Measurements from ENCODE around the gene SPAG8. TPM values are rescaled to one million over a fixed set of nuclear protein-coding genes. Genes with fewer than 3 reads are reported as not detected.

SPAG8 gene
- total RNA-seq, 1 donor from 2014 or later = 4.0 TPM

- CTCF ChIA-PET = interaction anchor here (1.5 to 6.0 kb wide), 2 partner anchors 14 to 42 kb away, joined by 6 to 28 read pairs; no protein-coding TSS in a partner anchor
- TF ChIP-seq, protein P1, sequence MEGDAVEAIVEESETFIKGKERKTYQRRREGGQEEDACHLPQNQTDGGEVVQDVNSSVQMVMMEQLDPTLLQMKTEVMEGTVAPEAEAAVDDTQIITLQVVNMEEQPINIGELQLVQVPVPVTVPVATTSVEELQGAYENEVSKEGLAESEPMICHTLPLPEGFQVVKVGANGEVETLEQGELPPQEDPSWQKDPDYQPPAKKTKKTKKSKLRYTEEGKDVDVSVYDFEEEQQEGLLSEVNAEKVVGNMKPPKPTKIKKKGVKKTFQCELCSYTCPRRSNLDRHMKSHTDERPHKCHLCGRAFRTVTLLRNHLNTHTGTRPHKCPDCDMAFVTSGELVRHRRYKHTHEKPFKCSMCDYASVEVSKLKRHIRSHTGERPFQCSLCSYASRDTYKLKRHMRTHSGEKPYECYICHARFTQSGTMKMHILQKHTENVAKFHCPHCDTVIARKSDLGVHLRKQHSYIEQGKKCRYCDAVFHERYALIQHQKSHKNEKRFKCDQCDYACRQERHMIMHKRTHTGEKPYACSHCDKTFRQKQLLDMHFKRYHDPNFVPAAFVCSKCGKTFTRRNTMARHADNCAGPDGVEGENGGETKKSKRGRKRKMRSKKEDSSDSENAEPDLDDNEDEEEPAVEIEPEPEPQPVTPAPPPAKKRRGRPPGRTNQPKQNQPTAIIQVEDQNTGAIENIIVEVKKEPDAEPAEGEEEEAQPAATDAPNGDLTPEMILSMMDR (IDR thresholded peaks at IDR 0.05) = no peak
- H3K27me3 Mint-ChIP-seq = no peaks in the 10 kb centered on the region
- H3K36me3 Mint-ChIP-seq (ENCODE audit: low read depth) = no peaks in the 10 kb centered on the region
- ATAC-seq (ENCODE audit: low read depth) (peak; percentile 51), DNase-seq (no peak)
- H3K4me1 Mint-ChIP-seq = peaks cover 50% of the 10 kb centered on the region
- POLR2A ChIA-PET = interaction anchor here (0.9 kb wide), 1 partner anchor 11 kb away, joined by 4 read pairs; the partner anchor contains the start of genes FAM221B and TMEM8B
- H3K27ac Mint-ChIP-seq = no peak overlapping the region
- no peak overlapping the region for H3K4me3 Mint-ChIP-seq
- H3K9me3 Mint-ChIP-seq = no peaks in the 10 kb centered on the region
- intact Hi-C loops (cut with micrococcal nuclease) = no loop called here
These were observed 27.9 kb upstream of the SPAG8 start for GRCh38 chr9:35839926-35840325.

DNA sequence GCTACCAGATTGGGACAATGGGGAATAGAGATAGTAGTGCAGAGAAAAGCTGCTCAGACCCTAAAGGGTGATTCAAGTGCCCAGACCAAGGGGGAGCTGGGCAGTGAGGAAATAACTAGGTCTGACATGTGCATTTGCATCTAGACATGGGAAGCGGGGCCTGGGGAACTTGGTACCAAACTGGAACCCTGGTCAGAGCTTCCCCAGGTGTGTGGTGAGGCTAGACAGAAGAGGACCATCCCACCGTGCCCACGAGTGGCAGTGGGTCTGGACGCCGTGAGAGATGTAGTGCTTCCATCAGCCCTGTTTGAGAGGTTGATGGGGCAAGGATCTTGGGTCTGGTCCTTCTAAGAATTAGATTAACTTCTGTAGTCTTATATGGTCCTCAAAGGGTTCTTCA, 24.5 kb upstream of the SPAG8 start:
- Mint-ChIP-seq H3K27ac (no peak overlapping the region), H3K36me3 (ENCODE audit: low read depth) (no peaks in the 10 kb centered on the region), H3K4me3 (no peak overlapping the region), H3K9me3 (no peaks in the 10 kb centered on the region), H3K4me1 (peaks cover 43% of the 10 kb centered on the region), H3K27me3 (no peaks in the 10 kb centered on the region)
- DNase-seq = no peak
- ChIA-PET CTCF (interaction anchor here (1.9 to 6.0 kb wide), 2 partner anchors 10 to 46 kb away, joined by 10 to 28 read pairs; no protein-coding TSS in a partner anchor), POLR2A (no interaction called here)
- TF ChIP-seq, protein P1 (IDR thresholded peaks at IDR 0.05) = no peak
- intact Hi-C loops (cut with micrococcal nuclease) = no loop called here
- ATAC-seq (ENCODE audit: low read depth) = no peak

DNA sequence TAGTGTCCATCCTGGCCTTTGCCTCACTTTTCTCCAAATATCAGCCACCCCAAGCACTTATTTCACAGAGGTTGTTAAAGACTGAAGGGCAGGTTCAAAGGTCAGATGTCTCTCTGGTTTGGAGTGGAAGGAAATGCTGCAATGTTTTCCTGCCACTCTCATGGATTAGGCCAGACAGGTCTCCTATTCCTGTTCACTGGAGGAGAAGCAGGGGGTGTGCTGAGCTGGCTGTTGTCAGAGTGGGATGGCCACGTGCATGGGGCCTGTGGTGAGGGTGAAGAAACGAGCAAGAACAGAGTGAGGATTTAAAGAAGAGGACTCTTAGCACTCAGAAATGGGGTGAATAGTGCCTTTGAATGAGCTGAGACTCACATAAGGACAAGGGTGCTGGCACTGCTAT, 23.7 kb upstream of the SPAG8 start:
- TF ChIP-seq, protein P1 (IDR thresholded peaks at IDR 0.05) = no peak
- intact Hi-C loops (cut with micrococcal nuclease) = no loop called here
- Mint-ChIP-seq H3K36me3 (ENCODE audit: low read depth) (no peaks in the 10 kb centered on the region), H3K9me3 (no peaks in the 10 kb centered on the region), H3K27me3 (no peaks in the 10 kb centered on the region), H3K4me3 (no peak overlapping the region), H3K27ac (no peak overlapping the region), H3K4me1 (peaks cover 39% of the 10 kb centered on the region)
- ATAC-seq (ENCODE audit: low read depth) (no peak), DNase-seq (no peak)
- CTCF ChIA-PET = interaction anchor here (0.7 to 6.0 kb wide), 3 partner anchors 10 to 102 kb away, joined by 3 to 28 read pairs (median 10); no protein-coding TSS in a partner anchor
- POLR2A ChIA-PET = no interaction called here

- H3K27me3 Mint-ChIP-seq = no peaks in the 10 kb centered on the region
- no peak for DNase-seq
- TF ChIP-seq, protein P1 (IDR thresholded peaks at IDR 0.05) = no peak
- ChIA-PET POLR2A (no interaction called here), CTCF (interaction anchor here (0.7 to 6.0 kb wide), 4 partner anchors 9 to 101 kb away, joined by 3 to 28 read pairs (median 6); no protein-coding TSS in a partner anchor)
- H3K27ac Mint-ChIP-seq = no peak overlapping the region
- H3K4me3 Mint-ChIP-seq = no peak overlapping the region
- H3K4me1 Mint-ChIP-seq = peaks cover 35% of the 10 kb centered on the region
- H3K9me3 Mint-ChIP-seq = no peaks in the 10 kb centered on the region
- H3K36me3 Mint-ChIP-seq (ENCODE audit: low read depth) = no peaks in the 10 kb centered on the region
- intact Hi-C loops (cut with micrococcal nuclease) = no loop called here
- no peak for ATAC-seq (ENCODE audit: low read depth)
These were observed 23.2 kb upstream of the SPAG8 start for GRCh38 chr9:35835216-35835632.

- CTCF ChIA-PET = interaction anchor here (0.7 to 6.0 kb wide), 6 partner anchors 8 to 48 kb away, joined by 3 to 28 read pairs (median 4); no protein-coding TSS in a partner anchor
- H3K4me3 Mint-ChIP-seq = peak overlapping the region; percentile 33
- H3K27me3 Mint-ChIP-seq = no peaks in the 10 kb centered on the region
- H3K9me3 Mint-ChIP-seq = no peaks in the 10 kb centered on the region
- H3K27ac Mint-ChIP-seq = peak overlapping the region; percentile 38
- intact Hi-C loops (cut with micrococcal nuclease) = no loop called here
- POLR2A ChIA-PET = interaction anchor here (1.3 to 1.6 kb wide), 2 partner anchors 20 to 102 kb away, joined by 4 to 11 read pairs; partner anchors contain the start of genes CREB3 and HINT2
- DNase-seq (no peak), ATAC-seq (ENCODE audit: low read depth) (no peak)
- TF ChIP-seq, protein P1 (IDR thresholded peaks at IDR 0.05) = no peak
- H3K36me3 Mint-ChIP-seq (ENCODE audit: low read depth) = no peaks in the 10 kb centered on the region
- peaks cover 35% of the 10 kb centered on the region for H3K4me1 Mint-ChIP-seq
These were observed 22.5 kb upstream of the SPAG8 start for GRCh38 chr9:35834260-35835215.
